Loucy (cell line): ENCODE measurements around the gene LPA.
"Not testable (repeated sequence)": the region's sequence is repeated elsewhere in the genome, so short reads cannot be mapped to it uniquely, and the experiment has no call there.

Experiments used
- H2AFZ ChIP-seq: fragments of 200-600 bp; sonication (generic); 2 replicates; pipeline ENCODE4 v1.6.0; 2016; ENCODE audit warnings: antibody characterized with exemption, mild to moderate bottlenecking, low read length, moderate library complexity
- H3F3A ChIP-seq: fragments of 200-600 bp; 2 replicates; pipeline ENCODE4 v1.6.0; 2016; ENCODE audit warnings: antibody characterized with exemption, low read depth, mild to moderate bottlenecking
- H3K27me3 ChIP-seq: fragments of 200-600 bp; sonication (generic); 2 replicates; pipeline ENCODE4 v1.6.1; 2014; ENCODE audit warnings: low read length, mild to moderate bottlenecking; ENCODE audit not compliant: insufficient read depth, poor library complexity, severe bottlenecking
- H3K36me3 ChIP-seq: fragments of 200-600 bp; sonication (generic); 2 replicates; pipeline ENCODE4 v1.6.1; 2016; ENCODE audit warnings: low read length; ENCODE audit not compliant: insufficient read depth
- H3K4me1 ChIP-seq: fragments of 200-600 bp; sonication (generic); 2 replicates; pipeline ENCODE4 v1.5.1; 2014; ENCODE audit warnings: low read length, mild to moderate bottlenecking; ENCODE audit not compliant: insufficient read depth, poor library complexity, severe bottlenecking
- H3K4me2 ChIP-seq: fragments of 200-600 bp; sonication (generic); 2 replicates; pipeline ENCODE4 v1.6.0; 2014; ENCODE audit warnings: antibody characterized with exemption, low read length, low read depth, mild to moderate bottlenecking; ENCODE audit not compliant: poor library complexity, severe bottlenecking
- H3K4me3 ChIP-seq: fragments of 200-600 bp; sonication (generic); 2 replicates; pipeline ENCODE4 v1.5.1; 2014; ENCODE audit warnings: low read length, mild to moderate bottlenecking, mixed read lengths; ENCODE audit not compliant: poor library complexity, severe bottlenecking
- H3K79me2 ChIP-seq: fragments of 200-600 bp; sonication (generic); 2 replicates; pipeline ENCODE4 v1.6.1; 2014; ENCODE audit warnings: low read length; ENCODE audit not compliant: insufficient read depth
- H3K9ac ChIP-seq: fragments of 200-600 bp; sonication (generic); 2 replicates; pipeline ENCODE4 v1.6.0; 2014; ENCODE audit warnings: mild to moderate bottlenecking, low read depth, low read length, moderate library complexity; ENCODE audit not compliant: poor library complexity, severe bottlenecking
- H3K9me2 ChIP-seq: fragments of 200-600 bp; sonication (generic); replicated peaks from 2 replicates; pipeline ENCODE4 v1.6.1; 2016; ENCODE audit warnings: low read depth, low read length, mixed read lengths
- H3K9me3 ChIP-seq: fragments of 200-600 bp; sonication (generic); 2 replicates; pipeline ENCODE4 v1.6.1; 2014; ENCODE audit warnings: mild to moderate bottlenecking, antibody characterized with exemption, low read length, low read depth; ENCODE audit not compliant: insufficient read depth
- H4K20me1 ChIP-seq: fragments of 200-600 bp; sonication (generic); 2 replicates; pipeline ENCODE4 v1.6.0; 2014; ENCODE audit warnings: antibody characterized with exemption, low read length, mild to moderate bottlenecking; ENCODE audit not compliant: insufficient read depth, poor library complexity, severe bottlenecking

LPA gene, protein sequence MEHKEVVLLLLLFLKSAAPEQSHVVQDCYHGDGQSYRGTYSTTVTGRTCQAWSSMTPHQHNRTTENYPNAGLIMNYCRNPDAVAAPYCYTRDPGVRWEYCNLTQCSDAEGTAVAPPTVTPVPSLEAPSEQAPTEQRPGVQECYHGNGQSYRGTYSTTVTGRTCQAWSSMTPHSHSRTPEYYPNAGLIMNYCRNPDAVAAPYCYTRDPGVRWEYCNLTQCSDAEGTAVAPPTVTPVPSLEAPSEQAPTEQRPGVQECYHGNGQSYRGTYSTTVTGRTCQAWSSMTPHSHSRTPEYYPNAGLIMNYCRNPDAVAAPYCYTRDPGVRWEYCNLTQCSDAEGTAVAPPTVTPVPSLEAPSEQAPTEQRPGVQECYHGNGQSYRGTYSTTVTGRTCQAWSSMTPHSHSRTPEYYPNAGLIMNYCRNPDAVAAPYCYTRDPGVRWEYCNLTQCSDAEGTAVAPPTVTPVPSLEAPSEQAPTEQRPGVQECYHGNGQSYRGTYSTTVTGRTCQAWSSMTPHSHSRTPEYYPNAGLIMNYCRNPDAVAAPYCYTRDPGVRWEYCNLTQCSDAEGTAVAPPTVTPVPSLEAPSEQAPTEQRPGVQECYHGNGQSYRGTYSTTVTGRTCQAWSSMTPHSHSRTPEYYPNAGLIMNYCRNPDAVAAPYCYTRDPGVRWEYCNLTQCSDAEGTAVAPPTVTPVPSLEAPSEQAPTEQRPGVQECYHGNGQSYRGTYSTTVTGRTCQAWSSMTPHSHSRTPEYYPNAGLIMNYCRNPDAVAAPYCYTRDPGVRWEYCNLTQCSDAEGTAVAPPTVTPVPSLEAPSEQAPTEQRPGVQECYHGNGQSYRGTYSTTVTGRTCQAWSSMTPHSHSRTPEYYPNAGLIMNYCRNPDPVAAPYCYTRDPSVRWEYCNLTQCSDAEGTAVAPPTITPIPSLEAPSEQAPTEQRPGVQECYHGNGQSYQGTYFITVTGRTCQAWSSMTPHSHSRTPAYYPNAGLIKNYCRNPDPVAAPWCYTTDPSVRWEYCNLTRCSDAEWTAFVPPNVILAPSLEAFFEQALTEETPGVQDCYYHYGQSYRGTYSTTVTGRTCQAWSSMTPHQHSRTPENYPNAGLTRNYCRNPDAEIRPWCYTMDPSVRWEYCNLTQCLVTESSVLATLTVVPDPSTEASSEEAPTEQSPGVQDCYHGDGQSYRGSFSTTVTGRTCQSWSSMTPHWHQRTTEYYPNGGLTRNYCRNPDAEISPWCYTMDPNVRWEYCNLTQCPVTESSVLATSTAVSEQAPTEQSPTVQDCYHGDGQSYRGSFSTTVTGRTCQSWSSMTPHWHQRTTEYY (N-terminal part only)

GRCh38 chr6:160664198-160664597 lies at the start of gene LPA:
Gene LPA (minus strand): TSS chr6:160664275. CDS start chr6:160664214, 61 bp downstream.
- not testable (repeated sequence) for H3K9me2 ChIP-seq, H4K20me1 ChIP-seq, H3K9ac ChIP-seq, H3K79me2 ChIP-seq, H3K4me2 ChIP-seq, H3K4me1 ChIP-seq, H2AFZ ChIP-seq, H3K27me3 ChIP-seq, H3K36me3 ChIP-seq, H3K4me3 ChIP-seq, H3K9me3 ChIP-seq, H3F3A ChIP-seq

- not testable (repeated sequence) for H3K4me1 ChIP-seq, H3K36me3 ChIP-seq, H3K4me3 ChIP-seq, H3K9ac ChIP-seq, H3K27me3 ChIP-seq, H3F3A ChIP-seq, H4K20me1 ChIP-seq, H3K4me2 ChIP-seq, H3K9me2 ChIP-seq, H2AFZ ChIP-seq, H3K79me2 ChIP-seq, H3K9me3 ChIP-seq
Observed at GRCh38 chr6:160708993-160709392, 44.9 kb upstream of the LPA start.

GRCh38 chr6:160704688-160705087 lies 40.6 kb upstream of the LPA start:
- H3K9me3 ChIP-seq, H3K36me3 ChIP-seq, H3K27me3 ChIP-seq, H2AFZ ChIP-seq, H3K9ac ChIP-seq, H3K79me2 ChIP-seq, H3K4me3 ChIP-seq, H3K9me2 ChIP-seq, H3K4me2 ChIP-seq, H3F3A ChIP-seq, H3K4me1 ChIP-seq, H4K20me1 ChIP-seq: not testable (repeated sequence)

- H3K4me2 ChIP-seq, H3K79me2 ChIP-seq, H3K4me1 ChIP-seq, H3K9me3 ChIP-seq, H3K9ac ChIP-seq, H3K36me3 ChIP-seq, H3K9me2 ChIP-seq, H3K4me3 ChIP-seq, H3K27me3 ChIP-seq, H4K20me1 ChIP-seq, H3F3A ChIP-seq, H2AFZ ChIP-seq: not testable (repeated sequence)
Observed at GRCh38 chr6:160701918-160702680, 38.0 kb upstream of the LPA start, which contains the start of gene PLG. Gene PLG (plus strand): TSS chr6:160702244. CDS start chr6:160702305, 61 bp downstream.
